ENCODE measurements around the gene RBBP8NL. TPM values are rescaled to one million over a fixed set of nuclear protein-coding genes. Genes with fewer than 3 reads are reported as not detected.
A peak's percentile ranks its signal among the peaks of the same experiment; 100 is the strongest.

Gene RBBP8NL
- total RNA-seq, 2 experiments from 2014 or later = not detected

- CTCF ChIA-PET = interaction anchor here (0.7 kb wide), 1 partner anchor 104 kb away, joined by 3 read pairs; no protein-coding TSS in a partner anchor
- ATAC-seq = no peak
- H3K9me3 Mint-ChIP-seq (ENCODE audit: low read depth) = no peaks in the 10 kb centered on the region
- peaks cover 2% of the 10 kb centered on the region for H3K27me3 Mint-ChIP-seq
- no peak for DNase-seq
- POLR2A ChIA-PET = no interaction called here
- intact Hi-C loops (cut with DNase I, micrococcal nuclease) = loop anchor here (2.0 to 5.0 kb wide), 4 partner anchors 17 to 339 kb away; partner anchors contain the start of genes PSMA7 (in 1 of the 2), SS18L1 (in 1 of the 2) and TAF4 (in 1 of the 2)
- H3K36me3 Mint-ChIP-seq (ENCODE audit: low read depth) = no peaks in the 10 kb centered on the region
- H3K4me1 Mint-ChIP-seq = peaks cover 23% of the 10 kb centered on the region
- no peak overlapping the region for H3K27ac Mint-ChIP-seq
- H3K4me3 Mint-ChIP-seq = peak overlapping the region; percentile 67
These were observed 21.3 kb downstream of the RBBP8NL start for GRCh38 chr20:62405981-62406513.

DNA sequence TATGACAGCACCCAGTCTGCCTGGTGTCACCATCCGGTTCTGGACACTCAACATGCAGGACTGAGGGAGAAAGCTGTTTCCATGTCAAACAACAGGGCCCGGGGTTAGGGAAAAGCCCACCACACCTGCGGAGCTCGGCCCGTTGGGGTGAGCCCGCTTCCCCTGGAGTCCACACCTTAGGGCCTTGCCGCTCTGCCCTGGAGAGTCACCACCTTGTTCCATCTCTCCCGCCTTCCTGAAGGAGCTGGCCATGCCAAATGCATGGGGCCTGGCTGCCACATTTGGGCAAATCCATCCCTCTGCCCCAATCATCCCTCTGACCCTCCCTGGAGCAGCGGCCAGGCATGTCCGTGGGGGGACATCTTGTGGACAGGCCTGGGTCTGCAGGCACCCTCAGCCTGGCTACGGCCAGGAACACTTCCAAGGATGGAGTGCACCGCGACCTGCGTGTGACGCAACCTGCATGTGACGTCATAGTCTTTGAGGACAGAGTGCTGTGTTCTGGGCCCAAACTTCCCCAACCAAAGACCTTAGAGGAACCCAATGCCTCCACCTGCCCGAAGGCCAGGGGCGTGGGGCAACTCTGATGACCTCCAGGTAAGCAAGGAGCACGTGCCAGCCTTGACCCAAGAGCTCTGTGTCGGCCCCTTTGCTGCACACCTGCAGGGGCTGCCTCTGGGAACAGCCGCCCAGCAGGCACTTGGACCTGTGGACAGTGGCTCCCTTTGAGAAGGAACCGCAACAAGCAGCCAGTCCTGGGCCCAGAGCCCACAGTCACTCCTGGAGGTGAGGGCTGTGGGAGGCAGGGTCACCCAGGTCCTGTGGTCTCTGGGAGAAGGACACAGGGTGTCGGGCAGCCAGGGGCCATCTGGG lies 22.0 kb downstream of the RBBP8NL start:
- ChIA-PET POLR2A (no interaction called here), CTCF (interaction anchor here (0.6 to 0.7 kb wide), 2 partner anchors 103 to 109 kb away, joined by 3 read pairs; no protein-coding TSS in a partner anchor)
- no peak for DNase-seq
- Mint-ChIP-seq H3K27ac (peak overlapping the region; percentile 3), H3K4me3 (peak overlapping the region; percentile 67), H3K4me1 (peaks cover 23% of the 10 kb centered on the region), H3K36me3 (ENCODE audit: low read depth) (no peaks in the 10 kb centered on the region), H3K27me3 (peaks cover 2% of the 10 kb centered on the region), H3K9me3 (ENCODE audit: low read depth) (no peaks in the 10 kb centered on the region)
- ATAC-seq = no peak
- intact Hi-C loops (cut with DNase I, micrococcal nuclease) = loop anchor here (5.0 kb wide), 2 partner anchors 212 to 338 kb away; partner anchors contain the start of gene TAF4 (in 1 of the 2)

- Mint-ChIP-seq H3K36me3 (ENCODE audit: low read depth) (no peaks in the 10 kb centered on the region), H3K27ac (no peak overlapping the region), H3K4me3 (no peak overlapping the region), H3K4me1 (peaks cover 17% of the 10 kb centered on the region), H3K27me3 (peaks cover 2% of the 10 kb centered on the region), H3K9me3 (ENCODE audit: low read depth) (no peaks in the 10 kb centered on the region)
- intact Hi-C loops (cut with DNase I, micrococcal nuclease) = loop anchor here (5.0 kb wide), 2 partner anchors 213 to 337 kb away; partner anchors contain the start of gene TAF4 (in 1 of the 2)
- ChIA-PET CTCF (no interaction called here), POLR2A (no interaction called here)
- ATAC-seq (no peak), DNase-seq (no peak)
These were observed 22.6 kb downstream of the RBBP8NL start for GRCh38 chr20:62404761-62405107.

DNA sequence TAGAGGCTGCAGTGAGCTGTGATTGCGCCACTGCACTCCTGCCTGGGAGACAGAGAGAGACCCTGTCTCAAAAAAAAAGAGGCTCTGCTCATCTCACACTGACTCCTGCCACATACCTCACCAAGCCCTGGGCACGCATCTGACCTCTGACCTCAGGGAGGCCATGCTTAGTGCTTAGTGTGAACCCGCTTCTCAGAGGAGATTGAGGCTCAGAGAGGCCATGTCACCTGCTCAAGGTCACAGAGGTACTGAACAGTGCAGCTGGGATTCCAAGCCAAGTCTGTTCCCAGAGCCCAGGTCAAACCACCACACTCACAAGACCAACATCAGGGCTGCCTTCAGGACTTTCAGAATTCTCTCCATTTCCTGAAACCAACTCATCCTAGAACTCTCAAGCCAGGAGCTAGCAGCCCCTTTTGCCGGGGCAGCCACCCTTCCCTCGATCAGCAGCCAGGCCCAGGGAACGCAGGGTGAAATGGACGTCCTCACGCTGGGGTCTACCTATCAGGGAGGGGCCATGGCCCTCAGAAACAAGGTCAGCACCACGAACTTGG lies 23.1 kb downstream of the RBBP8NL start:
- intact Hi-C loops (cut with DNase I, micrococcal nuclease) = no loop called here
- H3K9me3 Mint-ChIP-seq (ENCODE audit: low read depth) = no peaks in the 10 kb centered on the region
- no peaks in the 10 kb centered on the region for H3K36me3 Mint-ChIP-seq (ENCODE audit: low read depth)
- CTCF ChIA-PET = interaction anchor here (0.7 kb wide), 1 partner anchor 22 kb away, joined by 4 read pairs; no protein-coding TSS in a partner anchor
- ATAC-seq = no peak
- peaks cover 17% of the 10 kb centered on the region for H3K4me1 Mint-ChIP-seq
- no peaks in the 10 kb centered on the region for H3K27me3 Mint-ChIP-seq
- no peak for DNase-seq
- POLR2A ChIA-PET = no interaction called here
- no peak overlapping the region for H3K4me3 Mint-ChIP-seq
- no peak overlapping the region for H3K27ac Mint-ChIP-seq

- POLR2A ChIA-PET = no interaction called here
- intact Hi-C loops (cut with DNase I, micrococcal nuclease) = no loop called here
- Mint-ChIP-seq H3K4me1 (peaks cover 17% of the 10 kb centered on the region), H3K27ac (no peak overlapping the region), H3K9me3 (ENCODE audit: low read depth) (no peaks in the 10 kb centered on the region), H3K36me3 (ENCODE audit: low read depth) (no peaks in the 10 kb centered on the region), H3K4me3 (no peak overlapping the region), H3K27me3 (no peaks in the 10 kb centered on the region)
- ATAC-seq (no peak), DNase-seq (no peak)
- CTCF ChIA-PET = no interaction called here
These were observed 24.0 kb downstream of the RBBP8NL start for GRCh38 chr20:62403331-62403730.

GRCh38 chr20:62402456-62403150 lies 24.7 kb downstream of the RBBP8NL start:
- POLR2A ChIA-PET = no interaction called here
- Mint-ChIP-seq H3K27me3 (no peaks in the 10 kb centered on the region), H3K9me3 (ENCODE audit: low read depth) (peaks cover 2% of the 10 kb centered on the region), H3K4me3 (no peak overlapping the region), H3K4me1 (peaks cover 13% of the 10 kb centered on the region), H3K27ac (no peak overlapping the region), H3K36me3 (ENCODE audit: low read depth) (peaks cover 2% of the 10 kb centered on the region)
- intact Hi-C loops (cut with DNase I, micrococcal nuclease) = no loop called here
- ATAC-seq (no peak), DNase-seq (no peak)
- CTCF ChIA-PET = no interaction called here

DNA sequence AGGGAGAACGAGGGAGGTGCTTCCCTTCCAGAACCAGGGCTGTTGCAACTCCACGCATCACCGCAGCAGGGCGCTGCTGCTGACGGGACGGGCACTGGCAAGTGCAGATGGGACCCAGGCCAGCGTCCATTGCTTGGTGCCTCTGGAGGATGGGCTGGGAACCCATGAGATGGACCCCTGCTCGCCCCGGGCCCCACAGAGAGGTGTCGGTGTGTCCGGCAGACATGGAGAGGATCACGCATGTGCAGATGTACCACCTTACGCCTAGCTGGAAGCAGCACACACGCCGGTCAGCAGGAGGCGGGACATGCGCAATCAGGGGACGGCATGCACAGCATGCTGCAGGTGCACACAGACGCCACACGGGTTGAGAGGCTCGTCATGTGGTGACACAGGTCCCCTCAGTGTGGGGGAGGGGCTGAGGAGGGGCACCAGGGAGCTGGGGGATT lies 26.0 kb downstream of the RBBP8NL start:
- ATAC-seq = no peak
- CTCF ChIA-PET = no interaction called here
- POLR2A ChIA-PET = interaction anchor here (0.6 kb wide), 1 partner anchor 15 kb away, joined by 3 read pairs; the partner anchor contains the start of gene RPS21
- intact Hi-C loops (cut with DNase I, micrococcal nuclease) = no loop called here
- Mint-ChIP-seq H3K9me3 (ENCODE audit: low read depth) (peaks cover 2% of the 10 kb centered on the region), H3K36me3 (ENCODE audit: low read depth) (peaks cover 2% of the 10 kb centered on the region), H3K4me1 (peaks cover 13% of the 10 kb centered on the region), H3K27me3 (no peaks in the 10 kb centered on the region), H3K4me3 (no peak overlapping the region), H3K27ac (no peak overlapping the region)
- DNase-seq = no peak

GRCh38 chr20:62400541-62400940 lies 26.8 kb downstream of the RBBP8NL start:
- intact Hi-C loops (cut with DNase I, micrococcal nuclease) = no loop called here
- Mint-ChIP-seq H3K27ac (no peak overlapping the region), H3K9me3 (ENCODE audit: low read depth) (peaks cover 2% of the 10 kb centered on the region), H3K4me3 (no peak overlapping the region), H3K27me3 (no peaks in the 10 kb centered on the region), H3K4me1 (peaks cover 5% of the 10 kb centered on the region), H3K36me3 (ENCODE audit: low read depth) (peaks cover 4% of the 10 kb centered on the region)
- DNase-seq (no peak), ATAC-seq (no peak)
- ChIA-PET POLR2A (no interaction called here), CTCF (no interaction called here)

DNA sequence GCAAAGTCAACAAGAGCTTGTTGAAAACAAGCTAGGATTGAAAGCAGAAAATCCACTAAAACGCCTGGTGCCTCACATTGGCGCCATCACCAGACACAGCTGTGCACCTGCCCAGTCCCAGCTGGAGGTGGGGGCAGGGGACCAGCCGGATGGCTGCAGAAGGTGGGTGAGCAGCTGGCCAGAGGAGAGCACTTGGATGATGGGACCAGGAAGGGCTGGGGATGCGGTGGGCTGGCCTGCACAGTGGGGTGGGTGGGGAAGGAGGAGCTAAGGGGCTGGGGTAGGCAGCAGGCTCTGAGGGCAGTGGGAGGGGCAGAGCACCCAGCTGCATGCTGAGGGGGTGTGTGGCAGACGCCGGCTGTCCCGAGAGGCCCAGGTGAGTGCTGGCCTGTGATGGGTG lies 27.3 kb downstream of the RBBP8NL start:
- no peak for ATAC-seq
- H3K4me3 Mint-ChIP-seq = no peak overlapping the region
- ChIA-PET CTCF (interaction anchor here (1.1 kb wide), 2 partner anchors 10 to 32 kb away, joined by 3 read pairs; no protein-coding TSS in a partner anchor), POLR2A (no interaction called here)
- no peak overlapping the region for H3K27ac Mint-ChIP-seq
- H3K36me3 Mint-ChIP-seq (ENCODE audit: low read depth) = peaks cover 4% of the 10 kb centered on the region
- no peak for DNase-seq
- H3K27me3 Mint-ChIP-seq = no peaks in the 10 kb centered on the region
- intact Hi-C loops (cut with DNase I, micrococcal nuclease) = no loop called here
- peaks cover under 1% of the 10 kb centered on the region for H3K4me1 Mint-ChIP-seq
- peaks cover 2% of the 10 kb centered on the region for H3K9me3 Mint-ChIP-seq (ENCODE audit: low read depth)

- Mint-ChIP-seq H3K4me1 (no peaks in the 10 kb centered on the region), H3K27me3 (no peaks in the 10 kb centered on the region), H3K9me3 (ENCODE audit: low read depth) (peaks cover 2% of the 10 kb centered on the region), H3K4me3 (no peak overlapping the region), H3K27ac (no peak overlapping the region), H3K36me3 (ENCODE audit: low read depth) (peaks cover 4% of the 10 kb centered on the region)
- ChIA-PET CTCF (no interaction called here), POLR2A (no interaction called here)
- DNase-seq (no peak), ATAC-seq (no peak)
- intact Hi-C loops (cut with DNase I, micrococcal nuclease) = no loop called here
These were observed 29.1 kb downstream of the RBBP8NL start for GRCh38 chr20:62398120-62398821.
